Activated naive CD8-positive, alpha-beta T cell (primary cell): ENCODE data around the gene PLBD2.

Experiments
- H3K27ac Mint-ChIP-seq: one replicate; pipeline ENCODE4 v1.8.0; 2021; ENCODE audit warnings: mixed read lengths
- H3K27me3 Mint-ChIP-seq: one replicate; pipeline ENCODE4 v1.8.0; 2021; ENCODE audit warnings: mixed read lengths
- H3K36me3 Mint-ChIP-seq: one replicate; pipeline ENCODE4 v1.8.0; 2021; ENCODE audit warnings: mixed read lengths
- H3K4me1 Mint-ChIP-seq: one replicate; pipeline ENCODE4 v1.8.0; 2021; ENCODE audit warnings: low read depth, mixed read lengths
- H3K4me3 Mint-ChIP-seq: one replicate; pipeline ENCODE4 v1.8.0; 2021; ENCODE audit warnings: mild to moderate bottlenecking, mixed read lengths
- H3K9me3 Mint-ChIP-seq: one replicate; pipeline ENCODE4 v1.8.0; 2021; ENCODE audit warnings: low read depth, mixed read lengths

PLBD2 gene

DNA sequence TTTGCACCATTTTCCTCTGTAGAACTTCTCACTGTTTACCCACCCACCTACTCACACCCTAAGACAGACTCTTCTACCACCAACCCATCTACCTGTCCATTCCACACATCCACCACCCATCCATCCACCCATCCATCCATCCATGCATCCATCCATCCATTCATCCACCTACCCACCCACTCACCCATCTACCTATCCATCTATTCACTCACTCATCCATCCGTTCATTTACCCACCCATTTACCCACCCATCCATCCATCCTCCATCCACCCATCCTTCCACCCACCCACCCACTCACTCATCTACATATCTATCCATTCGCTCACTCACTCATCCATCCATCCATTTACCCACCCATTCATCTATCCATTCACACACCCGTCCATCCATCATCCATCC lies 15.1 kb downstream of the PLBD2 start:
- Mint-ChIP-seq H3K4me1 (no peaks in the 10 kb centered on the region), H3K9me3 (no peaks in the 10 kb centered on the region), H3K4me3 (no peak overlapping the region), H3K36me3 (peaks cover 16% of the 10 kb centered on the region), H3K27me3 (no peaks in the 10 kb centered on the region), H3K27ac (no peak overlapping the region)

DNA sequence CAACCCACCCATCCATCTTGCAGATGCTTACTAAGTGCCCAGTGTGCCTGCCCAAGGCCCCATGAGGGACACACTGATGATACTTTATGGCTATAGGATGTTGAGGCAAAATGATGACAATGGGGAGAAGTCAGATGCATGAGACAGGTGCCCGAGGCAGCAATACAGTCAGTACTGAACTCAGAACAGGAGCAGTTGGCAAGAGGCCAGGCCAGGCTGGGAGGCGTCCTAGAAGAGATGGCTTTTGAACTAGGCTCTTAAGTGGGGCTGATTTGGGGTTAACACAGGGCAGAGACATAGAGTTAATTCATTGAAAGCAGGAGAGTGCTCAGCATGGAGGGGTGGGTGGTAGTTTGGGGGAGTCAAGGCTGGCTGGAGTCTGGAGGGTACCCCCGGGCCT lies 15.6 kb downstream of the PLBD2 start:
- H3K4me3 Mint-ChIP-seq = no peak overlapping the region
- no peaks in the 10 kb centered on the region for H3K4me1 Mint-ChIP-seq
- peaks cover 16% of the 10 kb centered on the region for H3K36me3 Mint-ChIP-seq
- H3K27ac Mint-ChIP-seq = no peak overlapping the region
- no peaks in the 10 kb centered on the region for H3K27me3 Mint-ChIP-seq
- H3K9me3 Mint-ChIP-seq = no peaks in the 10 kb centered on the region

DNA sequence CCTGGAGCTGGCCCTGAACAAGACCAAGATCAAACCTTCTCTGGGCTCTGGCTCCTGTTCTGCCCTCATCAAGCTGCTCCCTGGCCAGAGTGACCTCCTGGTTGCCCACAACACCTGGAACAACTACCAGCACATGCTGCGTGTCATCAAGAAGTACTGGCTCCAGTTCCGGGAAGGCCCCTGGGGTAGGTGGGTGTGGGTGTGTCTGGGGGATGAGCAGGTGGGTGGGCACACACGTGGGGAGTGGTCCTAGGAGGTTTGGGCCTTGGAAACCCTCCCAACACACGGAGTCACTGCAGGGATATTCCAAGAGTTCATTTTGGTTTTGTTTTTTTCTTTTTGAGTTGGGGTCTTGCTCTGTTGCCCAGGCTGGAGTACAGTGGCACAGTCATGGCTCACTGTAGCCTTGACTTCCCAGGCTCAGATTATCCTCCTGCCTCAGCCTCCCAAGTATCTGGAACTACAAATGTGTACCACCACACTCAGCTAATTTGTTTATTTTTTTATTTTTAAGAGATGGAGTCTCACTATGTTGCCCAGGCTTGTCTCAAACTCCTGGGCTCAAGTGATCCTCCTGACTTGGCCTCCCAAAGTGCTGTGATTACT lies 16.5 kb downstream of the PLBD2 start:
- Mint-ChIP-seq H3K4me1 (no peaks in the 10 kb centered on the region), H3K36me3 (peaks cover 14% of the 10 kb centered on the region), H3K27ac (no peak overlapping the region), H3K9me3 (no peaks in the 10 kb centered on the region), H3K4me3 (no peak overlapping the region), H3K27me3 (no peaks in the 10 kb centered on the region)

DNA sequence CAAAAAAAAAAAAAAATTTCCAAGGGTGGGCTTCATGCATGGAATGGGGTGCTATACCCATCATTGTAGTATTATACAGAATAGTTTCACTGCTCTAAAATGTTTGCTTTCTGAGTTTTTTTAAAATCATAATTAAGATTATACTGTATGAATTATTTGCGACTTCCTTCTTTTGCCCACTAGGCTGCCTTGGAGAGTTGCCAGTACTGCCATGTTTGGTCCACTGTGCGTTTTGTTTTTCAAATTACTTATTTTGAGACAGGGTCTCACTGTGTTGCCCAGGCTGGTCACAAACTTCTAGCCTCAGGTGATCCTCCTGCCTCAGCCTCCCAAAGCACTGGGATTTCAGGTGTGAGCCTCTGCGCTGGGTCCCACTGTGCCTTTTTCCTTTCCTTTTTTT lies 19.9 kb downstream of the PLBD2 start:
- no peak overlapping the region for H3K4me3 Mint-ChIP-seq
- no peaks in the 10 kb centered on the region for H3K4me1 Mint-ChIP-seq
- H3K36me3 Mint-ChIP-seq = peaks cover 10% of the 10 kb centered on the region
- H3K27me3 Mint-ChIP-seq = no peaks in the 10 kb centered on the region
- no peaks in the 10 kb centered on the region for H3K9me3 Mint-ChIP-seq
- H3K27ac Mint-ChIP-seq = no peak overlapping the region

DNA sequence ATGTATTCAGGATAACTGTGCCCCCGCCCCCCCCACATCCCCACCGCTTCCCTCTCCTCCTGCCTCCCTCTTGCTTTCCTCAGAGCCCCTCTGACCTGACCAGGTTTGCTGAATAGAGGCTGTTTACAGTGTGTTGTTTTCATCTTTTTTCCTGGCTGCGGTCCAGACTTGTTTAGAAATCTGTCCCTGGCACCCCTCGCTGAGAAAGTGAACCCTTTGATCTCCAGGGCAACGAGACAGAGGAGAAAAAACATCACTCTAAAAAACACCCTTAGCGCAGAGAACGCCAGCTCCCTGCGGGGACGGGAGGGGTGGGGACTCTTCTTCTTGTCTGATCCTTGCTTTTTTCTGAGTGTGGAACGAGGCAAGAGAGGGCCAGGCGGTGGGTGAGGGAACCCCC lies 22.8 kb downstream of the PLBD2 start:
- no peaks in the 10 kb centered on the region for H3K27me3 Mint-ChIP-seq
- H3K9me3 Mint-ChIP-seq = no peaks in the 10 kb centered on the region
- peaks cover 8% of the 10 kb centered on the region for H3K36me3 Mint-ChIP-seq
- H3K27ac Mint-ChIP-seq = no peak overlapping the region
- H3K4me1 Mint-ChIP-seq = no peaks in the 10 kb centered on the region
- H3K4me3 Mint-ChIP-seq = no peak overlapping the region

DNA sequence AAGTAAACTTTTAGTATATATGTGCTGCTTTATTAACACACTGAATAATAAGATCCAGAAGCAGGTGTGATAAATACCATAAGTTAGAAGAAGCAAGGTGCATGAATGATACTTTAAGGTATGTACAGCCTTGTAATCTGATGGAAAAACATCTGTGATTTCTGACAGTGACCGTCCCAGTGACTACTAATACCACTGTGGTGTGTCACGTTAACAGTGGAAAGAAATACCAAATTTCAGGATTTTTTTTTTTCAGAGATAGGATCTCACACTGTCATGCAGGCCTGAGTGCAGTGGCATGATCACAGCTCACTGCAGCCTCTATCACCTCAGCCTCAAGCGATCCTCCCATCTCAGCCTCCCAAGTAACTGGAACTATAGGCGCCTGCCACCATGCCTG lies 23.8 kb downstream of the PLBD2 start:
- Mint-ChIP-seq H3K4me3 (no peak overlapping the region), H3K27me3 (no peaks in the 10 kb centered on the region), H3K9me3 (no peaks in the 10 kb centered on the region), H3K4me1 (no peaks in the 10 kb centered on the region), H3K36me3 (peaks cover 7% of the 10 kb centered on the region), H3K27ac (no peak overlapping the region)

DNA sequence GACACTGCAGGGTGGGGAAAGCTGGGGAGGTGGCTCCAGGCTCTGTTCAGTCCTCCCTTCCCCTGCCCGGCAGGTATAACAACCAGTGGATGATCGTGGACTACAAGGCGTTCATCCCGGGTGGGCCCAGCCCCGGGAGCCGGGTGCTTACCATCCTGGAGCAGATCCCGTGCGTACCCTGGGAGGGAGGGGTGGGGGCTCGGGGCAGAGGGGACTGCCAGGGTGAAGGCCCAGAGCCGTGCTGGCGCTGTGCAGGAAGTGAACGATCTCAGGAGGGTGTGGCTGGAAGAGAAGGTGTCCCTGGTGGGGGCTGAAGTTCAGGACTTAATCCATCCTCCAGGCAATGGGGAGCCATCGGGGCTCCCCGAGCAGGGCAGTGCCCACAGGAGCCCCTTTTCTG lies 26.4 kb downstream of the PLBD2 start:
- H3K27ac Mint-ChIP-seq = no peak overlapping the region
- H3K9me3 Mint-ChIP-seq = no peaks in the 10 kb centered on the region
- no peak overlapping the region for H3K4me3 Mint-ChIP-seq
- H3K4me1 Mint-ChIP-seq = no peaks in the 10 kb centered on the region
- H3K27me3 Mint-ChIP-seq = no peaks in the 10 kb centered on the region
- peaks cover 3% of the 10 kb centered on the region for H3K36me3 Mint-ChIP-seq

DNA sequence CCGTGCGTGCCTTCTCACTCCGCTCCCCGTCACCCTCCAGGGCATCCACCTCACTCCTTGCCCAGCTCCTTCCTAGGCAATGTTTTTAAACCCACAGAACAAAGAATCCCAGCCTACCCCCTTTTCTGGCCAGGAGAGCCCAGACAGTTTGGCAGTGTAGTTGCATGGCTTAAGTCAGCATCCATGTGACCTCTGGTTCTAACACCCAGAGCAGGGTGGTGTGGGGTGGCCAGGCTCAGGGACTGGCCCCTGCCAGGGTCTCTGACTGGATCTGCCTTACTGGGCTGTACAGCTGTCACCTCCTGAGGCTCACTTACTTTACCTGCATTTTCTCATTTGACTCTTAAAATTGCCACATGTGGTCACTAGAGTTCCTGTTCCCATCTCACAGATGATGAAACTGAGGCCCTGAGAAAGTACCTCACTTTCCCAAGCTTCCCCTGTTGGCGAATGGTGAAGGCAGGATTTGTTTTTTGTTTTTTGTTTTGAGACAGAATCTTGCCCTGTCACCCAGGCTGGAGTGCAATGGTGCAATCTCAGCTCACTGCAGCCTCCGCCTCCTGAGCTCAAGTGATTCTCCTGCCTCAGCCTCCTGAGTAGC lies 27.0 kb downstream of the PLBD2 start:
- Mint-ChIP-seq H3K27ac (no peak overlapping the region), H3K9me3 (no peaks in the 10 kb centered on the region), H3K4me3 (no peak overlapping the region), H3K36me3 (peaks cover 3% of the 10 kb centered on the region), H3K27me3 (no peaks in the 10 kb centered on the region), H3K4me1 (no peaks in the 10 kb centered on the region)

DNA sequence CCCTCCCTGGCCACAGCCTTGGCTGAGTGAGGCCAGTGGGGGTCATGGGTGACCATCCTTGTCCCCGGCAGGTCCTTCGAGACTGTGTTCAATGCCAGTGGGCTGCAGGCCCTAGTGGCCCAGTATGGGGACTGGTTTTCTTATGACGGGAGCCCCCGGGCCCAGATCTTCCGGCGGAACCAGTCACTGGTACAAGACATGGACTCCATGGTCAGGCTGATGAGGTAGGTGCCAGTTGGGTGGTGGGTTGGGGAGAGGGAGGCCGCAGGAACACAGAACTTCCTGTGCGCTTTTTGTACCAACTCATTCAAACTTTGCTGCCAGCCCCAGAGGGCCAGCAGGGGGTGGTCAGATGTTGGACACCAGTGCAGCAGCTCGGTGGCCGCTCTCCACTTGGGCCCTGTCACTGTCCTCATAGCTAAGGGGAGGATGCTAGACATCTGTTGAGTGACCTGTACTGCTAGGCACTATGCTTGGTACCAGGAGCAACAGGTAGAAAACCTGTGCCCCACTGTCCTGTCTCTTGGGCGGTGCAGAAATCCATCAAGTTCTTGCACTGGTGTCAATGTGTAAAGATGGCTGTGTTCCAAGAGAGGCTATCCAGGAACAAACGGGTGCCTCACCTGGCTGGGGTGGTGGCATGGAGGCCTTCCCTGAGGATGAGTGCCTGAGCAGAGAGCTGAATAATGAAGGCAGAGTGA lies 28.6 kb downstream of the PLBD2 start:
- peaks cover 5% of the 10 kb centered on the region for H3K36me3 Mint-ChIP-seq
- H3K27me3 Mint-ChIP-seq = no peaks in the 10 kb centered on the region
- H3K4me1 Mint-ChIP-seq = no peaks in the 10 kb centered on the region
- no peak overlapping the region for H3K4me3 Mint-ChIP-seq
- no peak overlapping the region for H3K27ac Mint-ChIP-seq
- H3K9me3 Mint-ChIP-seq = no peaks in the 10 kb centered on the region

DNA sequence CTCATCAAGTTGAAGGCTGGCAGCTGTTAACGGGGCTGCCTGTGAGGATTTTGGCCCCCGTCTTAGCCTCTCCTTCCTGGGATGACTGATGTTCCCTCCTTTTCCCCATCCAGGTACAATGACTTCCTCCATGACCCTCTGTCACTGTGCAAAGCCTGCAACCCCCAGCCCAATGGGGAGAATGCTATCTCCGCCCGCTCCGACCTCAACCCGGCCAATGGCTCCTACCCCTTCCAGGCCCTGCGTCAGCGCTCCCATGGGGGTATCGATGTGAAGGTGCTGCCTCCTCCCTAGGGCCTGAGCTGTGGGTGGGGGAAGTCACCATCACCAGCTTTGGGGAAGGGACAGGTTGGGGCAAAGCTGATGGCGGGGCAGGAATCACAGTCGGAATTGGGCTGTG lies 29.2 kb downstream of the PLBD2 start:
- Mint-ChIP-seq H3K27me3 (no peaks in the 10 kb centered on the region), H3K27ac (no peak overlapping the region), H3K4me1 (no peaks in the 10 kb centered on the region), H3K4me3 (no peak overlapping the region), H3K36me3 (peaks cover 5% of the 10 kb centered on the region), H3K9me3 (no peaks in the 10 kb centered on the region)

DNA sequence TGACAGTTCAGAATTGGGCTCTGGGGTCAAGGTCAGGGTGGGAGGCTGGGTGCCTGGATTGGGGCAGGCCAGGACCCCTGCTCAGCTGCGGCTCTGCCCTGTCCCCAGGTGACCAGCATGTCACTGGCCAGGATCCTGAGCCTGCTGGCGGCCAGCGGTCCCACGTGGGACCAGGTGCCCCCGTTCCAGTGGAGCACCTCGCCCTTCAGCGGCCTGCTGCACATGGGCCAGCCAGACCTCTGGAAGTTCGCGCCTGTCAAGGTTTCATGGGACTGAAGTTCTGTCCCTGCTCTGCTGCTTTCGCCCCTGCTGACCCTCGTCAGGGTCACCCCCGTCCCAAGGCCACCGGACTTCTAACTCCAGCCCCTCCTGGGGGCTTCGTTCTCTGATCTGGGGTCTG lies 30.0 kb downstream of the PLBD2 start:
- no peak overlapping the region for H3K4me3 Mint-ChIP-seq
- no peaks in the 10 kb centered on the region for H3K4me1 Mint-ChIP-seq
- peaks cover 5% of the 10 kb centered on the region for H3K36me3 Mint-ChIP-seq
- H3K27me3 Mint-ChIP-seq = no peaks in the 10 kb centered on the region
- no peak overlapping the region for H3K27ac Mint-ChIP-seq
- H3K9me3 Mint-ChIP-seq = no peaks in the 10 kb centered on the region

DNA sequence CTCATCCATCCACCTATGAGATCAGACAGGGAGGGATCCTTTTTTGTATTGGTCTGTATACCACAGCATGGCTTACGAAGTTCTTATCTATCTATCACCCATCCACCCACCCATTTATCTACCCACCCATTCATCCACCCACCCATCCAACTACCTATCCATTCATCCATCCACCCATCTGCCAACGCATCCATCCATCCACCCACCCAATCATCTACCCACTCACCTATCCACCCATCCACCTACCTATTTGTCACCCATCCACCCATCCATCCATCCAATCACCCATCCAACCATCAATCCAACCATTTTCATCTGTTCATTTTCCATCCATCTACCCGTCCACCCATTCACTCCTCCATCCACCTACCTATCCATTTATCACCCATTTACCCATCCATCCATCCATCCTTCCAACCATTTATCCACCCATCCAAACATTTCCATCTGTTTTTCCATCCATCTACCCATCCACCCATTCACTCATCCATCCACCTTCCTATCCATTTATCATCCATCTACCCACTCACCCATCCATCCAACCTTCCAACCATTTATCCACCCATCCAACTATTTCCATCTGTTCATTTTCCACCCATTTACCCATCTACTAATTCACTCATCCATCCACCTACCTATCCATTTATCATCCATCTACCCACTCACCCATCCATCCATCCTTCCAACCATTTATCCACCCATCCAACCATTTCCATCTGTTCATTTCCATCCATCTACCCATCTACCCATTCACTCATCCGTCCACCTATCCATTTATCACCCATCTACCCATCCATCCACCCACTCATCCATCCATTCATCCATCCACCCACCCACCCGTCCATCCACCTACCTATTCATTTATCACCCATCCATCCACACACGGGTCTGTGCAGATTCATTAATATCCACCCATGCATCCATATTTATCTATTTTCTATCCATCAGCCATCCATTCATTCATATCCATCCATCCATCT lies 32.0 kb downstream of the PLBD2 start:
- H3K4me1 Mint-ChIP-seq = no peaks in the 10 kb centered on the region
- H3K27ac Mint-ChIP-seq = no peak overlapping the region
- peaks cover 2% of the 10 kb centered on the region for H3K36me3 Mint-ChIP-seq
- no peaks in the 10 kb centered on the region for H3K9me3 Mint-ChIP-seq
- H3K4me3 Mint-ChIP-seq = no peak overlapping the region
- no peaks in the 10 kb centered on the region for H3K27me3 Mint-ChIP-seq

DNA sequence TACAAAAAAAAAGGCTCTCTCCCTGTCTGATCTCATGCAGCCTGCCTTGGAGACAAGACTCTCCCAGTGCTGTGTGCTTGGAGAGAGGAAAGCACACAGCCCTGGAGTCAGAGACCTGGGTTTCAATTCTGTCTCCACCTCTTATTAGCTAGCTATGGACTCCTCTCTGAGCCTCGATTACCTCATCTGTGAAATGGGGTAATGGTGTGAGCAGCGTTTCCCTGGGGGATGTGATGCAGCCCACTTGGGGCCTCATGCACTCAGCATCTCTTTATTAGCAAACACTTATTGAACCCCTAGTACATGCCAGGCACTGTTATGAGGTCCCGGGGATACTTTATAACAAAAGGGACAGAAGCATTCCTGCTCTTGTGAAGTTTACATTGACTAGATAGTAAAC lies 32.8 kb downstream of the PLBD2 start:
- Mint-ChIP-seq H3K9me3 (no peaks in the 10 kb centered on the region), H3K27me3 (no peaks in the 10 kb centered on the region), H3K4me1 (no peaks in the 10 kb centered on the region), H3K36me3 (peaks cover 2% of the 10 kb centered on the region), H3K27ac (no peak overlapping the region), H3K4me3 (no peak overlapping the region)

DNA sequence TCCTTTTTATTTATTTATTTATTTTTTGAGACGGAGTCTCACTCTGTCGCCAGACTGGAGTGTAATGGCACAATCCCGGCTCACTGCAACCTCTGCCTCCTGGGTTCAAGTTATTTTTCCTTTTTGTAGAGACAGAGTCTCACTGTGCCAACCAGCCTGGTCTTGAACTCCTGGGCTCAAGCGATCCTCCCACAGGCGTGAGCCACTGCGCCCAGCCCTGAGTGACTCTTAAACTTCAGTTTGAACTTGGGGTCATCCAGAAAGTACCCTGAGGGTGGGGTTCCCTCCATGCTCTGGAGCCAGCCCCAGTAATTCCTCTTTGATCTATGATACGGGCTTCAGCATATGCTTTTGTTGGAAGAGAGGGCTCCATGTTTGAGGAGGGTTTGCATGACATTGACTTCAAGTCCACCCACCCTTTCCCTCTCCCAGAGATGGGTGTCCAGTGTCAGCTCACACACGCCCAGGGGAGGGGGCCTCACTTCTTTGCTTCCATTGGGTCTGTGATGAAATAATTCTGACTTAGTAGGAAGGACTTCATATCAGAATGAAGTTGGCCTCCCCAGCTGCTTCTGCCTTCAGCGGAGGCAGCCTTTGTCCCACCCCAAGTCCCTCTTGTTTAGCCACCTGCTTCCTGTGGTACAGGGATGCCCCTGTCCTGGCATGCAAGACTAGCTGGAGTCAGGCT lies 33.4 kb downstream of the PLBD2 start:
- Mint-ChIP-seq H3K4me3 (no peak overlapping the region), H3K27me3 (no peaks in the 10 kb centered on the region), H3K9me3 (no peaks in the 10 kb centered on the region), H3K4me1 (no peaks in the 10 kb centered on the region), H3K36me3 (peaks cover 2% of the 10 kb centered on the region), H3K27ac (no peak overlapping the region)
